Small intestine (tissue), 7 donors: ENCODE measurements around the gene ZNF335. TPM values are rescaled to one million over a fixed set of nuclear protein-coding genes. Genes with fewer than 3 reads are reported as not detected.

Source experiments
- DNase-seq, 2 donors: peaks; one replicate each; pipeline versions ENCODE4 v3.0.0 to v3.0.0-alpha.2; 2013
- FAIRE-seq: peaks from 2 replicates; lab custom pipeline; 2012; peaks lifted over from hg19 to GRCh38; lab: Jason Lieb, UNC
- H3K27ac ChIP-seq, 3 donors: one replicate each; pipeline ENCODE4 v1.5.1; 2013; ENCODE audit warnings: low read length in 2 of 3, mild to moderate bottlenecking in 2 of 3, control low read depth in 1 of 3, inconsistent platforms in 1 of 3, low read depth in 1 of 3, moderate library complexity in 1 of 3
- H3K27me3 ChIP-seq, 3 donors: one replicate each; pipeline ENCODE4 v1.6.1; 2013; ENCODE audit warnings: low read length in 3 of 3, inconsistent platforms in 1 of 3; ENCODE audit not compliant: control insufficient read depth in 3 of 3, insufficient read depth in 3 of 3
- H3K36me3 ChIP-seq, 3 donors: one replicate each; pipeline ENCODE4 v1.6.1; 2013; ENCODE audit warnings: low read length in 3 of 3, inconsistent platforms in 1 of 3, low read depth in 1 of 3, mild to moderate bottlenecking in 1 of 3, moderate library complexity in 1 of 3; ENCODE audit not compliant: control insufficient read depth in 3 of 3, insufficient read depth in 2 of 3
- H3K4me1 ChIP-seq, 3 donors: one replicate each; pipeline ENCODE4 v1.6.1; 2013; ENCODE audit warnings: low read length in 2 of 3, inconsistent platforms in 1 of 3, low read depth in 1 of 3, mild to moderate bottlenecking in 1 of 3, moderate library complexity in 1 of 3; ENCODE audit not compliant: control insufficient read depth in 3 of 3, insufficient read depth in 2 of 3
- H3K4me3 ChIP-seq, 3 donors: one replicate each; pipeline ENCODE4 v1.5.1; 2013; ENCODE audit warnings: low read length in 3 of 3, control low read depth in 1 of 3, inconsistent platforms in 1 of 3, low read depth in 1 of 3, mild to moderate bottlenecking in 1 of 3, moderate library complexity in 1 of 3
- H3K9me3 ChIP-seq, 2 donors: one replicate each; pipeline ENCODE4 v1.6.1; 2013; ENCODE audit warnings: low read depth in 1 of 2, low read length in 1 of 2; ENCODE audit not compliant: control insufficient read depth in 2 of 2, insufficient read depth in 1 of 2
- WGBS, 3 donors: extraction: QIAGEN DNeasy Blood & Tissue Kit; methylation state at CpG; one replicate each; pipeline ENCODE4 v1.1.7; 2013; 5-methylcytosine and 5-hydroxymethylcytosine counted together
- polyA plus RNA-seq, 4 donors: library from polyadenylated mRNA; stranded (reverse) in 3 of 4; unstranded in 1 of 4; fragments of 200-250 nt in 3 of 4; fragments of 120-200 nt in 1 of 4; gene quantifications; one replicate each; pipeline versions ENCODE4 v1.2.1 to v1.2.3, GENCODE V29; 2013
- donor health status: healthy with polysubstance abuse.
- donor health status: control.
- donor health status: control.
- donor health status: Bipolar disorder and iron deficiency.
- donor health status: healthy.

Gene ZNF335
- polyA plus RNA-seq, 4 donors, result 10.7 to 20.8 (median 13.1) TPM

- Histone ChIP-seq H3K27me3 (no peaks in the 10 kb centered on the region), H3K9me3 (no peaks in the 10 kb centered on the region), H3K4me3 (peak within 1 kb of the TSS; percentile 18 to 57 (median 46)), H3K4me1 (peaks cover 0 to 25% (median 4%) of the 10 kb centered on the region in 3 donors), H3K27ac (peak within 1 kb of the TSS in 2 of 3 donors; percentile 64 to 84), H3K36me3 (peaks cover 0 to 8% (median 0%) of the 10 kb centered on the region in 3 donors)
- DNase-seq (peak in 1 of 2 donors; percentile 66), FAIRE-seq (no peak)
- 1 to 4% (median 2%) methylated on average over 40 to 58 of the region's 58 CpGs for WGBS, 3 donors
These were observed 60.3 kb downstream of the ZNF335 start, which contains the start of gene PLTP for GRCh38 chr20:45911486-45912343. PLTP (minus strand) TSS chr20:45912155; CDS start chr20:45911452, 703 bp downstream.

- H3K27ac ChIP-seq, result peak overlapping the region in 2 of 3 donors; percentile 64 to 84
- WGBS, 3 donors, result 1 to 4% (median 3%) methylated on average over 43 of the region's 43 CpGs
- peak overlapping the region in 2 of 3 donors; percentile 46 to 57 for H3K4me3 ChIP-seq
- peaks cover 0 to 25% (median 4%) of the 10 kb centered on the region in 3 donors for H3K4me1 ChIP-seq
- peaks cover 0 to 11% (median 0%) of the 10 kb centered on the region in 3 donors for H3K36me3 ChIP-seq
- FAIRE-seq (no peak), DNase-seq (peak; percentile 91 to 98)
- no peaks in the 10 kb centered on the region for H3K9me3 ChIP-seq
- no peaks in the 10 kb centered on the region for H3K27me3 ChIP-seq
These were observed 61.1 kb downstream of the ZNF335 start for GRCh38 chr20:45910670-45911485.

GRCh38 chr20:45909817-45910669, 62.0 kb downstream of the ZNF335 start:
- H3K27ac ChIP-seq, result peak overlapping the region in 1 of 3 donors; percentile 25
- H3K27me3 ChIP-seq, result no peaks in the 10 kb centered on the region
- H3K9me3 ChIP-seq, result no peaks in the 10 kb centered on the region
- H3K4me3 ChIP-seq, result no peak overlapping the region
- 74 to 78% (median 77%) methylated on average over 22 of the region's 22 CpGs for WGBS, 3 donors
- no peak for FAIRE-seq
- peaks cover 0 to 16% (median 0%) of the 10 kb centered on the region in 3 donors for H3K36me3 ChIP-seq
- no peak for DNase-seq
- peaks cover 0 to 25% (median 4%) of the 10 kb centered on the region in 3 donors for H3K4me1 ChIP-seq

GRCh38 chr20:45909336-45909808, 62.6 kb downstream of the ZNF335 start:
- Histone ChIP-seq H3K9me3 (no peaks in the 10 kb centered on the region), H3K4me3 (no peak overlapping the region), H3K27ac (no peak overlapping the region), H3K36me3 (peaks cover 0 to 22% (median 0%) of the 10 kb centered on the region in 3 donors), H3K27me3 (no peaks in the 10 kb centered on the region), H3K4me1 (peaks cover 0 to 23% (median 4%) of the 10 kb centered on the region in 3 donors)
- 62 to 82% (median 67%) methylated on average over 12 of the region's 12 CpGs for WGBS, 3 donors
- FAIRE-seq (no peak), DNase-seq (peak in 1 of 2 donors; percentile 63)

- Histone ChIP-seq H3K36me3 (peaks cover 0 to 22% (median 0%) of the 10 kb centered on the region in 3 donors), H3K9me3 (no peaks in the 10 kb centered on the region), H3K4me3 (no peak overlapping the region), H3K27ac (no peak overlapping the region), H3K4me1 (peaks cover 0 to 19% (median 4%) of the 10 kb centered on the region in 3 donors), H3K27me3 (no peaks in the 10 kb centered on the region)
- no peak for FAIRE-seq
- no peak for DNase-seq
- WGBS, 3 donors, result 91 to 100% (median 97%) methylated on average over 2 of the region's 2 CpGs
These were observed 63.9 kb downstream of the ZNF335 start for GRCh38 chr20:45908084-45908483.

GRCh38 chr20:45907219-45907948, 64.6 kb downstream of the ZNF335 start:
- DNase-seq, result no peak
- 88 to 95% (median 93%) methylated on average over 17 of the region's 17 CpGs for WGBS, 3 donors
- H3K4me1 ChIP-seq, result peaks cover 0 to 15% (median 4%) of the 10 kb centered on the region in 3 donors
- no peak for FAIRE-seq
- peaks cover 0 to 23% (median 0%) of the 10 kb centered on the region in 3 donors for H3K36me3 ChIP-seq
- H3K9me3 ChIP-seq, result no peaks in the 10 kb centered on the region
- no peak overlapping the region for H3K27ac ChIP-seq
- H3K27me3 ChIP-seq, result no peaks in the 10 kb centered on the region
- no peak overlapping the region for H3K4me3 ChIP-seq

GRCh38 chr20:45905505-45906079, 66.4 kb downstream of the ZNF335 start:
- FAIRE-seq (no peak), DNase-seq (no peak)
- Histone ChIP-seq H3K4me1 (no peaks in the 10 kb centered on the region), H3K4me3 (no peak overlapping the region), H3K9me3 (no peaks in the 10 kb centered on the region), H3K27ac (no peak overlapping the region), H3K36me3 (peaks cover 0 to 29% (median 5%) of the 10 kb centered on the region in 3 donors), H3K27me3 (no peaks in the 10 kb centered on the region)
- WGBS, 3 donors, result 85 to 89% (median 87%) methylated on average over 8 of the region's 8 CpGs
